Cardiac septum (tissue), 1 donor: Measurements from ENCODE around the gene TPPP. TPM values are rescaled to one million over a fixed set of nuclear protein-coding genes. Genes with fewer than 3 reads are reported as not detected.

ENCODE experiments used
- DNase-seq: peaks from one replicate; pipeline ENCODE4 v3.0.0-alpha.2; 2020; ENCODE audit warnings: low spot score
- intact Hi-C: fragments of 100-400 bp; cut with DNase I; formaldehyde crosslinking; loops from one replicate; pipeline ENCODE4 v1.14.0; 2022
- total RNA-seq: library from RNA; stranded (reverse); fragmentation: NEBNext Ultra II Directional; extraction: Animal tissue kit (Norgen Biotek cat#: 25700); gene quantifications from one replicate; pipeline ENCODE4 v1.2.1, GENCODE V29; 2021
- donor health status: DM: no; HTN: no; CAD: no.

Gene TPPP
- total RNA-seq, 1 donor from 2014 or later = 7.3 TPM

DNA sequence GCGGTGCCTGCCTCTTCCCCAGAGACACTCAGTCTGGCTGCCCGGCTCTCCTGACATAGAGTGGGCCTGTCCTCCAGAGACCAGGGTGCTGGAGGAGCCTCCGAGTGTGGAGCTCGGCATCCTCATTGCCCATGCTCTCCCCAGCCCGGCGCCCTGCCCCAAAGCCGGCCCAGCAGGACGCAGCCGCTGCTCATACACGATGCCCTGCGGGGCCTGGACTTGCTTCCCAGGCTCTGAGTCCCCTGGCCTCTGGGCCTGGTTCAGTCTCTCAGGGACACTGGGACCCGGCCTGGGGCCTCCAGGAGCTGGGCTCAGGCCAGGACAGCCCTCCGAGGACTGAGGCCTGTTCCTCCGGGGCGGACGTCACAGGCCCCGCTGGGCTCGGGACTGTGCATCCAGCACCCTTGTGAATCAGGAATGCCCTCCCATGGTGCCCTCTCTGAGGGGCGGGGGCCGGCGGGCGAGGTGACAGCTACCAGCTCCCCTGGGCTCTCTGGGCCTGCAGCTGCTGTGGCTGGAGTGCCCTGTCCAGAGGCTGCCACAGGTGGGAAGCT, 23.2 kb downstream of the TPPP start:
- DNase-seq = no peak
- intact Hi-C loops = loop anchor here (2.0 kb wide), 1 partner anchor 233 kb away; no protein-coding TSS in a partner anchor

DNA sequence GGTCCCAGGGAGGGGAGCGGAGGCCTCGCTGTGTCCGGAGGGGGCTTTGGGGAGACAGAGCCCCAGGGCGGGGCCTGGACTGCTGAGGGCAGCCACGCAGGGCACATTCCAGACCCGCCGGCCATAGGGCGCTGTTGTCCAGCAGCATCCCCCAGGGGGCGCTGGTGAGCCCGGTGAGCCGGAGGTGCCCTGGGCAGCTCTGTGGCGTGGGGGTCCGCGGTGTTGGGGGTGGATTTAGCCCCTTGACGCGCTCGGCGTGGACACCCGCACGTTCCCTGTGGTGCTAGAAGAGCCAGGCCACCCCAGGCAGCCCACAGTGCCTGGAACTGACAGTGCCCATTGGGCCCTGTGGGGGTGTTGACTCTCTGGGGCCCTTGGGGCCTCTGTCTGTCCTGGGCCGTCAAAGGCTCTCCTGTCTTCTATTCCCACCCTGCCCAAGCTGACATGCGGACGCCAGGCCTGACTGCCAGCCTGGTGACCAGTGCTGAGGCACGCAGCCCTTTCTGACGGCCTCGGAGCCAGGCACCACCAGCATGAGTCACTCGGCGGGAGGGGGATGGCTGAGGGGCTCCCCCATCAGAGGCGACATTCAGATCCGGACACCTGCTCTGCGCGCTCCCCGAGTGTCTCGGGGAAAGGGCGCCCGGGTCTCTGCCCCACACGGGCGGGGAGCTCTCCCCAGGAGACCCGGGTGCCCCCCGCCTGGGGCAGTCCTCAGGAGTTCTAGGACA, 23.9 kb downstream of the TPPP start:
- intact Hi-C loops = loop anchor here (2.0 kb wide), 1 partner anchor 234 kb away; no protein-coding TSS in a partner anchor
- DNase-seq = no peak

- DNase-seq = no peak
- intact Hi-C loops = loop anchor here (2.0 kb wide), 1 partner anchor 234 kb away; no protein-coding TSS in a partner anchor
Observed at GRCh38 chr5:668283-668995, 24.7 kb downstream of the TPPP start.

GRCh38 chr5:666816-667498, 26.2 kb downstream of the TPPP start:
- intact Hi-C loops = no loop called here
- DNase-seq = no peak

GRCh38 chr5:665956-666711, 27.0 kb downstream of the TPPP start:
- DNase-seq = peak; percentile 69
- intact Hi-C loops = no loop called here

- intact Hi-C loops = no loop called here
- no peak for DNase-seq
Observed at GRCh38 chr5:665541-665955, 27.6 kb downstream of the TPPP start.

GRCh38 chr5:664994-665360, 28.2 kb downstream of the TPPP start:
- intact Hi-C loops = no loop called here
- no peak for DNase-seq

DNA sequence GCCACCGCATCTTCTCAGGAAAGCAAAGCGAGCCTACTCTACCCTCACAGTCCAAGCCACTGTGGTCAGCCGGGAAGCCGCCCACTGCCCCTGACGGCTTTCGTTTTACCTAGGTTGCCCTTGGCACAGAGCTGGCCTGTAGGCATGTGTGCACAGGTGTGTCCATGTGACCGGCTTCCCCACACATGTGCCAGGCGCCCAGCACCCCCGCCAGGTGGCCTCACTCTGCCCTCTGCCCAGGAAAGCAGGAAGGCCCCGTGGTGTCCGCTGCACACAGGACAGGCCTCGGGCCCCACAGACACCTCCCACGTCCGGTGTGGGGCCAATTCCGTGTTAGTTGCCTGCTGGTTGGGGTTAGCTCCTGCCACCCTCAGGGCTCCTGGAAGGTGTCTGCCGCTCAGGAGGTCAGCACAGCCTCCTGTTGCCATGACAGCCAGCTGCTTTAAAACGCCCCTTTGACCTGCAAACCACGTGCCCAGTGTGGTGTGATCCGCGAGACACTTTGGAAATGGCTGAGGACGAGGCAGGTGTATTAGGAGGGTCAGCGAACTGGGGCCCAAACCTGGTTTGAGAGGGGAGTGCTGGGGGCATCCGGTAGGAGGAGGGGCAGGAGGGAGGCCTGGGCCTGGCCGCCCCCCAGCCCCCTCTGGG, 28.7 kb downstream of the TPPP start:
- intact Hi-C loops = no loop called here
- no peak for DNase-seq

DNA sequence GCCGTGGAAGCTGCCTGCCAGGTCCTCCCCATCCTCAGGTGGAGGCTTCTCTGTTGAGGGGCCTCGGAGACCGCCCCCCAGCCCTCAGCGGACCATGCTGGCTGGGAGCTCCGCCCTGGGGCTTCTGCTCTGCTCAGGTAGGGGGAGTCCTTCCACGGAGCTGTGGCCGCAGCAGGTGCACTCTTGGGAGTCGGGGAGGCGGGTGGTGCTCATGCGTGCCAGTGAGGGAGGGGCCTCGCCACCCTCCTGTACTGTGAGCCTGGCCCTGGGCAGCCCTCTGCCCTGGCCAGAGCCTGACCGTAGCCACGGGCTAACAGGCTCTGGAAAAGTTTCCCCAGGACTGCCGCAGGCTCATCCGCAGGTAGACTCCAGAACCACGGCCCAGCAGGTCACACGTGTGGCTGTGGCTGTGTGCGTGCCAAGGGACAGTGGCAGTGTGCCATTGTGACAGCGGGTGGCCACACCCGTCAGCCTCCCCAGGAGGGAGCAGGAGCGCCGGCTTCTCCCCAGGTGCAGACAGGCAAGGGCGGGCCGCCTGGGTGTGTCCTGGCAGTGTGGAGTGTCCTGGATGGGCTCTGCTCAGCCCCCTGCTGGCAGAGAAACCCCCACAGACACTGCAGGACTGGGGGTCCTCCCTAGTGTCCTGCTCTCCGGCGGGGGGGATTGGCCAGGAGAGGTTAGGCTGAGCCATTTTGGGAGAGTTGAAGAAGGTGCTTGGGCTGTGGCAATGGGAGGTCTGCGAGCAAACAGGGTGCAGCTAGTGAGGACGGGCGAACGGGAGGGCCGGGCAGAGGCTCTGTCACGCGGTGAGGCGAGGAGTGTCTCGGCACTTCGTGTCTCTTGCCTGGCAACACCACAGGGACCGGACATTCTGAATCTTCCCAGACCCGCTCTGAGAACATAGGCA, 29.5 kb downstream of the TPPP start:
- intact Hi-C loops = no loop called here
- DNase-seq = no peak

- intact Hi-C loops = no loop called here
- no peak for DNase-seq
Observed at GRCh38 chr5:662751-663435, 30.3 kb downstream of the TPPP start.

DNA sequence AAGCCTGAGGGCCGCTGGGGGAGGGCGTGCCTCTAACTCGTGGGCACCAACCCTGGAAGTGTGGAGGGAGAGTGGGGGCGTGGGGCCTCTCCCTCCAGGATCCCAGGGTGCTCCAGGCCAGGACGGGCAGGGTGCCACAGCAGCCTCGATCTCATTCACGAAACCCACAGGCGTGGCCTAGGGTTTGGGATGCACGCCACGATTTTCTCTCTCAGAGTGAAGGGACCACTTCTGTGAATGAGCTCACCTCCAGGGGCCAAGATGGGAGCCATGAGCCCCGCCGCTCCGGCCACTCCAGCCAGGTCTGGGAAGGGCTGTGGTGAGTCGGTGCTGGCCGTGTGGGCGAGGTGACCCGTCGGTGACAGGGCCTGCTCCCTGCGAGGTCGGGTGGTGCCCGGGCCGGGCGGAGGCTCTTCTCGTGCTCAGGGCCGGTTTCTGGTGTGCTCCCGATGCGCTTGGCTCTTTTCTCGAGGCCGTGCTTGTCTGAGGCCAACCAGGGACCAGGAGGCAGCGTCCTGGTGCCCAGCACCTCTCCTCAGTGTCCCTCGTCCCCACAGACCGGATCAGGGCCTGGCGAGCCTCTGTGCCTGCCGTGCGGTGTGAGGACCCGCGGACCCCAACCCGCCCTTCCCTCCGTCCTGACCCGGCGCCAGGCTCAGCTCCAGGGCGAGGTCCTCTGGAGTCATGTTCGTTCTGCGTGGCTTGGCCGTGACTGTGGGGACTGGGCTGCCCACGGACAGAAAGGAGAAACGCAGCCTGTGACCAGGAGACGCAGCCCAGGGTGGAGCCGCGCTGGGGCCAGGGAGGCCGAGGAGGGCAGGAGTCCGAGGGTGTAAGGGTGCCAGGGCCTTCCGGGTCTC, 31.0 kb downstream of the TPPP start:
- DNase-seq = no peak
- intact Hi-C loops = no loop called here

DNA sequence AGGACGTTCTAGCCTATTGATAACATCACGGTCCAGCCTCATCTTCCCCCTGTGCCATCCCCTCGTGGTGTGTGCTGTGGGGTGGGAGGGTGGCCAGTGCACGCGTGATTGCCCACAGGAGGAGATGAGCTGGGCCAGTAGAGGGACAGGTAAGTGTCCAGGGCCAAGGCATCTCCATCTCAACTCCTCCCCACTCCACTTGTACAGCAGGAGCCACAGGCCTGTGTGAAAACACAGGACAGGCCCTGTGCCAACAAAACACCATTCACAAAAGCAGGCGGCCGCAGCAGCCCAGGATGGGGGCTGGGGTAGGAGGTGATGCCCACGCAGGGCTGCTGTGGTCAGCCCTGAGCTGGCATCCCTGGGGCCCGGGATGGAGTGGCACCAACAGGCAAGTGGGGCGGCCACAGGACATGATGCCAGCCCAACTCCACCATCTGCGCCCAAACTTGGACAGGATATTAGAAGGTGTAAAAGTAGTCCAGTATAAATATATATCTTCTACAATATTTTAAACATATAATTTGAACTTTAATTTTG, 32.6 kb downstream of the TPPP start:
- intact Hi-C loops = no loop called here
- no peak for DNase-seq

- no peak for DNase-seq
- intact Hi-C loops = no loop called here
Observed at GRCh38 chr5:659496-660263, 33.5 kb downstream of the TPPP start.

GRCh38 chr5:658103-658502, 35.0 kb downstream of the TPPP start:
- intact Hi-C loops = no loop called here
- DNase-seq = peak; percentile 73

DNA sequence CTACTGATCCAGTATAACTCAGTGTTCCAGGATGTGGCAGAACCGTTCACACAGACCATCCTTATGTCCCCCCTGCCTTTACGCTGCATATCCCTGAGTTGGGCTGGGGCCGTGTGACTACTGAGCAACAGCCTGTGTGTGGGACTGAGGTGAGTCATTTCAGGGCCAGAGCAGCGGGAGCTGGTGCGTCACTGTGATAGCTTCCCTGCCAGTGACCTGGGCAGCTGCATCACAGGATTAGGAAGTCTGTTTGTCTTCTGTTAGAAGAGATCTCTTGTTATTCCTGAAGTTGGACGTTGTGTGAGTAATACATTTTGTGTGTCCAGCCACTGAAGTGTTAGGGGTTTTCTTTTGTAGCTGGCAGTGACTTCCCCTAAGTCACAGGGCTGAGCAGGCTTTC, 35.6 kb downstream of the TPPP start:
- no peak for DNase-seq
- intact Hi-C loops = no loop called here

DNA sequence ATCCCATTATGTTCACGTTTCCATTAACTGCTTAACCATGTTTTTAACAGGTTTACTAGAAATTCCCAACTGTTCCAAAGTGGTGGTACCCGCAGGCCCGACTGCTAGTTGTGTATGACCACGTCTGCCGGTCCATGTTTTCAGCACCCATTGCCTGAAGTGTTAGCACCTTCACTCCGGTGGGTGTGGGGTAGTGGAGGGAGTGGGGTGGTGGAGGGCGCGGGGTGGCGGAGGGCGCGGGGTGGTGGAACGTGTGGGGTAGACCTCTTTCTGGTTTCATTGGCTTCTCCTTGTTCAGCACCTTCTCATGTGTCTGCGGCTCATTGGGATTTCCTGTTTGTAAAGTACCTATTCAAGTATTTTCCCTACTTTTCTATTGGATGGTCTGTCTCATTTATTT, 37.7 kb downstream of the TPPP start:
- intact Hi-C loops = no loop called here
- no peak for DNase-seq
